T-helper 1 cell treated with Interleukin-12 subunit alpha and Interleukin-12 subunit beta and Interleukin-4 antibody, amounts not matched to agents 30 ng/mL and 1 ng/mL, for 36 hours (primary cell): ENCODE results near the gene GPS1. TPM values are rescaled to one million over a fixed set of nuclear protein-coding genes. Genes with fewer than 3 reads are reported as not detected.

Experiments
- intact Hi-C: fragments of 100-400 bp; cut with micrococcal nuclease; formaldehyde crosslinking; loops from one replicate; pipeline ENCODE4 v1.15.1; 2024
- total RNA-seq: library from RNA; stranded (reverse); gene quantifications from 2 replicates; pipeline ENCODE4 v1.2.3, GENCODE V29; 2022

GPS1 gene
- total RNA-seq, 1 donor from 2014 or later, result 87.9 TPM

GRCh38 chr17:82055965-82056728 is 4.4 kb downstream of the GPS1 start:
- intact Hi-C loops, result no loop called here

GRCh38 chr17:82056729-82057621 is 5.3 kb downstream of the GPS1 start:
- intact Hi-C loops, result no loop called here

- intact Hi-C loops, result no loop called here
Measured at GRCh38 chr17:82058230-82058854, 6.6 kb downstream of the GPS1 start.

DNA sequence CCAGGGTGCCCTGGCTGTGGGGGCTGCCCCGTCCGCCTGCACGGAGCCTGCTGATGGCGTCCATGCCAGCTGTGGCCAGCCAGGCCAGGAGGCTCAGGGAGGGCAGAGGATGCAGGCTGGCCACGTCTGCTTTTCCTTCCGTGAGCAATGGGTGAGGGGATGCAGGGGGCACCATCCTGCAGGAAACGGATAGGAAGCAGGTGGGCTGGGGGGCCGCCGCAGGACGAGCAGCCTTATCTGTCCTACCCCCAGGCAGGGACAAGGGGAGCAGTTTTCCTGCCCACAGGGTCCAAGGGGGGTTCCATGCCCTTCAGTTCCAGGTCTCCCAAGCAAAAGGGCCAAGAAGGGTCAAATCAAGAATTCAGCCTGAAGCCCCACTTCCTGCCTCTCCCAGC is 7.2 kb downstream of the GPS1 start:
- intact Hi-C loops, result no loop called here

GRCh38 chr17:82059272-82060000 is 7.7 kb downstream of the GPS1 start:
- intact Hi-C loops, result no loop called here

DNA sequence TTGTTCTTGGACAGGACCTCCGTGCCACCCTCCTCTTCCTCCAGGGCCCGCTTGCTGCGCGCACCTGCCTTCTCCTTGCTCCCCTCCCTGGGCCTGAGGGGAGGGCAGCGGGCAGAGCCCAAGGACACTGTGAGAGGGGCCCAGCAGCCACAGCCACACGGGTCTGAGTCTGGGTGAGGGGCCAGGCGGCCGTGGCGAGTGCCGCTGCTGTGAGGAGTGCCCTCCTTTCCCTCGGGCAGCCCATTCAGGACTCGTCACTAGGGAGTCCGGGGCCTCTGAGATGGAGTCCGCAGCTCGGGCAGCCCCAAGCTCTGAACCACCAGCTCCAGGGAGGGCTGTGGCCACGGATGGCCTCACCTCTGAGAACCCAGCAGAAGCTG is 8.3 kb downstream of the GPS1 start:
- intact Hi-C loops, result no loop called here

DNA sequence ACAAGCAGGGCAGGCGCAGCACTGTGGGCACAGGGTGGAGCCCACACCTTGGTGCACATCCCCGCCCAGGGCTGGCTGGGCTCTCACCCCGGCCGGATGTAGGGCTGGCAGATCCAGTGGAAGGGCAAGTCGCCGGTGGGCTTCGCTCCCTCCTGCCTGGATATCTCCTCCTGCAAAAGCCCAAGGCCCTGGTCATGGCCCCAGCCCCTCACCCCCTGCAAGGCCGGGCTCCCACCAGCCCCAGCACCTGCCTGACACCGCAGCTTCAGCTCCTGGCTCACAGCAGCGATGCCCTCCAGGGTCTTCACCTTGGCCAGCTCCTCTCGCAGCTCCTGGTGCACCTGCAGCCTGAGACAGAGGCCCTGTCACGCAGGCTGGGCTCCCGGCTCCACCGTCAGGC is 8.9 kb downstream of the GPS1 start:
- intact Hi-C loops, result no loop called here

- intact Hi-C loops, result no loop called here
Measured at GRCh38 chr17:82061047-82061925, 9.6 kb downstream of the GPS1 start.

DNA sequence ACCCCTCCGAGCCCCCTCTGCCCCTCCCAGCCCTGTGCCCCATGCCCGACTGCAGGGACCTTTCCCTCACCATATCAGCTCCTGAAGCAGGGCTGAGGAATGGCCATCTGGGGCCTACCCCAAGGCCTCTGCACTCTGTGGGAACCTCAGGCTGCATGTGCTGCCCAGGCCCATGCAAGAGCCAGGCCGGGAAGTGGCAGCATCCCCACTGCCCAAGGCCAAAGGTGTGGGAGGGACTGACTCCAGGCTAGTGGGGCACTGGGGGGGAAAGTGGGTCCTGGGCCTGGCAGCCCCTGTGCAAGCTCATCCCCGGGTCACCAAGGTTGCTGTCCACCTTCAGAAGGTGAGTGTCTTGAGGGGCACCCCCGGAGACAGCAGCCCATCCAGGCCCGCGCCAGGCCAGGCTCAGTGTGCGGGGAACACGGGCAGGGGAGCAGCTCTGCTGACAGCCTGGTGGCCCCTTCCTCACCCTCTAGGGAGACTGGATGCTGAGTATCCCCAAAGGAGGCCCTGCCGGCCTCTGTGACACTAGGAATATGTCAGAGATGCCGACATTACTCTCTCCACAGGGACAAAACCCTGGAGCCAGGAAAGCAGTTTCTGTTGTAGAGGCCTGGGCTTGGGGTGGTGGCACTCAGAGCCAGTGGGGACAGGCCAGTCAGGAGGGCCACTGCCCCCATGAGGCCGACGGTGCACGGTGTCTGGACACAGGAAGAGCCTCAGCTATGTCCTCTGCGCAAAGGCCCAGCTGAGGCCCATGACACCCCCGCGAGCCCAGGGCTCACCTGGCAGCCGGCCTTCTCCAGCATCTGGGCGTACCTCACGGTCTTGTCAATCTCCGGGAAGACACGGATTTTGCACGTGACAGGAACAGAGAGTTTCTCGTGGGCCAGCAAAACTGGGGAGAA is 10.6 kb downstream of the GPS1 start:
- intact Hi-C loops, result no loop called here

DNA sequence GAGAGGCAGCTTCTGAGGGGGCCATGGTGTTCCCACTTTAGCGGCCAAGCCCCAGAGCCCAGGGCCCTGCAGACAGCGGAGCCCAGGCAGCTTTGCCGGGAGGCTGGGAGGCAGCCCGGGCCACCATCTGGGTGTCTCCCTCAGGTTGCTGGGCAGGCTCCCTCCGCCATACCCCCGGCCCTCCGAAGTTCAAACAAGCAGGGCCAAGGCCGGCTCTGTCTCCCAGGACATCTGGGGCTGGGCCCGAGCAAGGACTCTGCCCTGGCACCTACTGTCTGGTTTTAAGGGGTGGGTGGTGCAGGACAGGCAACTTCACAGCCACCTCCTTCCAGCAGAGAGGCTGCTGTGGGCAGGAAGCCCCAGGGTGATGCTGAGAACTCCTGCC is 11.3 kb downstream of the GPS1 start:
- intact Hi-C loops, result no loop called here

GRCh38 chr17:82063424-82064415 is 12.0 kb downstream of the GPS1 start:
- intact Hi-C loops, result loop anchor here (2.0 kb wide), 1 partner anchor 35 kb away; the partner anchor contains the start of gene FASN

- intact Hi-C loops, result loop anchor here (1.0 to 5.0 kb wide), 5 partner anchors 13 to 90 kb away; partner anchors contain the start of genes CENPX, DCXR, FASN and GPS1
Measured at GRCh38 chr17:82064433-82065192, 12.9 kb downstream of the GPS1 start.

DNA sequence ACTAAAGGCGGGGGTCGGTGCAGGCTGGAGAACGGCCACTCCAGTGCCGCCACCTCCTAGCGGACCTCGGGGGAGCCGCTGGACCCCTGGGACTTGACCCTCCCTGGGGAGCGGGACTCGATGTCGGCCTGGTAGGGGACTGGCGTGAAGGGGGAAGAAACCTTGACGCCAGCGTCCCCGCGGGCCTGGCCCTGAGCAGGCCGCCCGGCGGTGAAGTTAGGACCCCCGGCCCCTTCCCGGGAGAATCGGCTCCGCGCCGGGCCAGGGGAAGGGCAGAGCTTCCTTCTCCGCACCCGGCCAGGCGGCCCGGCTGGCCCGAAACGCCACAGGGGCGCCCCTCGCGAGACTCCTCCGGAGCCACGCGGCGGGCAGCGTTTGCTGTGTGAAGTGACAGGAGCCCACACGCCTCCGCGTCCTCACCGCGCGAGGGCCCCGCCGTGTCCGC is 13.5 kb downstream of the GPS1 start:
- intact Hi-C loops, result loop anchor here (1.0 to 5.0 kb wide), 5 partner anchors 14 to 89 kb away; partner anchors contain the start of genes CENPX, DCXR, FASN and GPS1

DNA sequence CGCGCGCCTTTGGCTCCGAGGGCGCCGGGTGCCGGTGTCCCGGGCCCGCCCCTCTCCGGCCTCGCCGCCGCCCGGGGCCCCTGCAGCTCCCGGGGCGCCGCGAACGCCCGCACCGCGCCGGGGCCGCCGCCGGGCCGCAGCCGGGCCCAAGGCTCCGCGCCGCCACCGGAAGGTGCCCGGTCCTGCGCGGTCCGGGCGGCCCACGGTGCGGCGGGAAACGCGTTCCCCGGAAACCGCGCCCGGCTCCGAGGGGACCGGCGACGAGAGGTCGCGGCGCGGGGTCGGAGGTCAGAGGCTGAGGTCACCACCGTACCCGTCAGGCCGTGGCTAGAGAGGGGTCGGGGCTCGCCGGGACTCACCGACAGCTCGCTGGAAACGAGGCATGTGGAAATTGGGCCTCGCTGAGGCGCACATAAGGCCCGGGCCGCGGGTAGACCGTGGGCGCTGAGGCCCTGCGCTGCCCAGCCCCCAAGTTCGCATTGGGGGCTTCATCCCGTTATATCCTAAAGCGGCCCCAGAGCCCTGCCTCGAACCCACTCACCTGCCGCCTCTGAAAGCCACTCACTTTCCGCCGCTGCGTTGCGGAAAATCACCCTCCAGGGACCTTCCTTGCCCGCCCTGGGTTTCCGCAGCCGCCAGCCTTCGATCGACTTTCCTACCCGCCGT is 14.1 kb downstream of the GPS1 start, which contains the start of gene DUS1L:
Gene DUS1L (minus strand): TSS at position 167 of the 666 bp plus-strand sequence. CDS start 745 bp downstream, outside the sequence.
- intact Hi-C loops, result loop anchor here (1.0 to 5.0 kb wide), 5 partner anchors 14 to 89 kb away; partner anchors contain the start of genes CENPX, DCXR, FASN and GPS1

DNA sequence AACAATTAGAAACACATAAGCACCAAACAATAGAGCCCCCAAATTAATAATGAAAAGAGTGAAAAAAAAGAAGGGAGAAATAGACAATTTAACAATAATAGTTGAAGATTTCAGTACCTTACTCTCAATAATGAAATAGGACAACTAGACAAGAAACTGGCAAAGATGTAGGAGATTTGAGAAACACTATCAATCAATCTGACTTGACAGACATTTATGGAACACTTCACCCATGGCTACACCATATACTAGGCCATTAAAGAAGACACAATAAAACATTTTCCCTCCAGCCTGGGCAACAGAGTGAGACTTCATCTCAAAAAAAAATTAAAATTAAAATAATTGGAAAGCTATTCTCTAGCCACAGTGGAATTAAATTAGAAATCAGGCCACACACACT is 18.9 kb downstream of the GPS1 start:
- intact Hi-C loops, result no loop called here

DNA sequence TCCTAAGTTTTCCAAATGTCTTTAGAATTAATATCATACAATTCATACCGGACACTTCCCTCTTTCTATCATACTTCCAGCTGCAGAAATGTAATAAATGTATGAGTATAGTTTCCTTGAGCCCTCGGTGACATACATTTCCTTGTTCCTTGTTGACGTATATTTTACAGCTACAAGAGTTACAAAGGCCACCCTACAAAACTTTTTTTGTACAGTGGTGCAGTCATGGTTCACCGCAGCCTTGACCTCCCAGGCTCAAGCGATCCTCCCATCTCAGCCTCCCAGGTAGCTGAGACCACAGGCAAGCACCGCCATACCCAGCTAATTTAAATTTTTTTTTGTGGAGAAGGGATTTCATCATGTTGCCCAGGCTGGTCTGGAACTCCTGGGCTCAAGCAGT is 21.1 kb downstream of the GPS1 start:
- intact Hi-C loops, result no loop called here
